GM12873 (cell line): ENCODE data around the gene MAP3K7CL.

Experiments used
- CTCF ChIP-seq: IDR thresholded peaks from 2 replicates; pipeline ENCODE4 v1.5.1; 2012; ENCODE audit warnings: low read depth, mild to moderate bottlenecking, moderate library complexity, low read length, control low read depth; ENCODE audit not compliant: insufficient read depth; ENCODE audit errors: missing control alignments

The MAP3K7CL gene

GRCh38 chr21:29181799-29182470 lies 51.5 kb downstream of the MAP3K7CL start:
- no peak for TF ChIP-seq CTCF

DNA sequence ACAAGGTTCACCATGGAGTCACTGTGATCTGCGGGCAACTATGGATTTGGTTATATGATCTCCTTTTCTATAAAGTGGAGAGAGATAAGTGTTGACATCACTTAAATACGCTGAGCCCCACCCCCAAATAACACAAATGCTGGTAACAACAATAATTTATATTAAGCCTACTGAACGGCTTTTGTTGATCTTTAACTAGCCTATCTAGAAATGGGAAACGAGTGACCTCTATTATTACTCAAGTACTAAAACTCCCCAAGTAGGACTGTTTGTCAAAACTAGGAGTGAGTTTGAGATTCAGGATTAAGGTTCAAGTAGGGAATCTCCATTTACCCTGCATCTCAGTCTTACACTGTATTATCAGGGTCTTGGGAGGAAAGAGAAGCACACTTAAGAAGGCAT lies 52.2 kb downstream of the MAP3K7CL start:
- no peak for TF ChIP-seq CTCF

DNA sequence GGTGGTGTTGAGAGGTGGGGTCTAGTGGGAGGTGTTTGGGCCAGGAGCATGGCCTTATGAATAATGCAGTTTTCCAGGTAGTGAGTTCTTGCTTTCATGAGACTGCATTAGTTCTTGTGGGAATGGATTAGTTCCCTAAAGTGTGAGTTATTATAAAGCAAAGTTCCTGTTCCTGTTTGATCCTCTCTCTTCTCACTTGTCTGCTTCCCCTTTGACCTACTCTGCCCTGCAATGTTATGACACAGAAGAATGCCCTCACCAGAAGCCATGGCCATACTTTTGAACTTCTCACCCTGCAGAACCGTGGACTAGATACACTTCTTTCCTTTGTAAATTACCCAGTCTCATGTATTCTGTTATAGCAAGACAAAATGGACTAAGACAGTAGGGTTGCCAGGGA lies 53.6 kb downstream of the MAP3K7CL start:
- TF ChIP-seq CTCF, result no peak

GRCh38 chr21:29185172-29185571 lies 54.7 kb downstream of the MAP3K7CL start:
- no peak for TF ChIP-seq CTCF

DNA sequence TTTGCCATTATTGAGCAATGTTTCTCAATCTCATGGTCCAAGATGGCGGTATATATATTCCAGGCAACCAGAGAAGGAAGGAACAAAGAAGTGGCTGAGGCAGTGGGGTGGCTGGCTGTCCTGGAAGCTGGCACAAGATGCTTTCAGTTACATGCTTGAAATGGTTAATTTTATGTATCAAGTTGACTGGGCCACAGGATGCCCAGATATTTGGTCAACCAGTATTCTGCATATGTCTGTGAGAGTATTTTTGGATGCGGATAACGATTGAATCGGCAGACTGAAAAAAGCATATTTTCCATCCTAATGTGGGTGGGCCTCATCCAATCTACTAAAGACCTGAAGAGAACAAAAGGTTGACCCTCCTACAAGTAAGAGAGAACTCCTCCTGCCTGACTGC lies 55.2 kb downstream of the MAP3K7CL start:
- no peak for TF ChIP-seq CTCF

DNA sequence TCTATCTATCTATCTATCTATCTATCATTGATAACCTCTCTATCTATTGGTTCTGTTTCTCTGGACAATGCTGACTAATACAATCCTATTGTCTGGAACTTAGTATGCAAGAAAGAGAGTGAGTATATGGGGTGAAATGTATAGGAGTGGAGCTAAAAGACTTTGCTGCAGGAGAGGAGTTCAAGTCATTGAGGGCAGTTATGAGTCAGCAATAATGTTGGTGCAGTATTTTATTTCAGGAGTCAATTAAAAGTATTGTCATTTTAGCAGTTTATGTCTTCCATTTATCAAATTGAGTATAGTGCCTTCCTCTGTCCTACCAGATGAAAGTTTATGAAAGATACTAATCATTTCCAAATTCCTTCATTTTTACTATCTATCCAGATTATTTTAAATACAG lies 55.8 kb downstream of the MAP3K7CL start:
- TF ChIP-seq CTCF, result no peak

GRCh38 chr21:29187944-29188343 lies 57.5 kb downstream of the MAP3K7CL start:
- TF ChIP-seq CTCF, result no peak
